ENCODE data around the gene UNC5CL. TPM values are rescaled to one million over a fixed set of nuclear protein-coding genes. Genes with fewer than 3 reads are reported as not detected.

UNC5CL gene
- total RNA-seq, result 1 to 10 TPM; 1.6 to 2.3 TPM

GRCh38 chr6:41039060-41039998 lies at the start of gene UNC5CL:
UNC5CL (minus strand) TSS chr6:41039221; CDS start chr6:41035074, 4,147 bp downstream.
- ChIA-PET CTCF (interaction anchor here (0.7 to 5.6 kb wide), 13 partner anchors 10 to 267 kb away, joined by 3 to 68 read pairs (median 4); partner anchors contain the start of genes APOBEC2, NFYA and OARD1), POLR2A (interaction anchor here (0.9 to 1.8 kb wide), 4 partner anchors 8 to 32 kb away, joined by 3 to 5 read pairs (median 4); no protein-coding TSS in a partner anchor)
- Mint-ChIP-seq H3K36me3 (ENCODE audit: low read depth) (no peaks in the 10 kb centered on the region), H3K4me1 (peaks cover 7% of the 10 kb centered on the region), H3K27ac (no peak within 1 kb of the TSS), H3K27me3 (no peaks in the 10 kb centered on the region), H3K9me3 (no peaks in the 10 kb centered on the region), H3K4me3 (no peak within 1 kb of the TSS)
- peak; percentile 67 for DNase-seq

GRCh38 chr6:41088451-41088850 lies 49.4 kb upstream of the UNC5CL start:
- Mint-ChIP-seq H3K27me3 (no peaks in the 10 kb centered on the region), H3K4me1 (peaks cover 6% of the 10 kb centered on the region), H3K9me3 (no peaks in the 10 kb centered on the region), H3K4me3 (no peak overlapping the region), H3K27ac (no peak overlapping the region), H3K36me3 (ENCODE audit: low read depth) (peaks cover 81% of the 10 kb centered on the region)
- no peak for DNase-seq
- CTCF ChIA-PET, result interaction anchor here (0.7 to 1.3 kb wide), 2 partner anchors 13 to 30 kb away, joined by 3 read pairs; no protein-coding TSS in a partner anchor
- POLR2A ChIA-PET, result interaction anchor here (0.6 kb wide), 1 partner anchor 104 kb away, joined by 3 read pairs; no protein-coding TSS in a partner anchor

- Mint-ChIP-seq H3K27me3 (no peaks in the 10 kb centered on the region), H3K27ac (no peak overlapping the region), H3K9me3 (no peaks in the 10 kb centered on the region), H3K4me1 (peaks cover 33% of the 10 kb centered on the region), H3K4me3 (no peak overlapping the region), H3K36me3 (ENCODE audit: low read depth) (peaks cover 85% of the 10 kb centered on the region)
- no peak for DNase-seq
- ChIA-PET POLR2A (interaction anchor here (0.7 kb wide), 1 partner anchor 250 kb away, joined by 3 read pairs; no protein-coding TSS in a partner anchor), CTCF (interaction anchor here (2.0 kb wide), 1 partner anchor 13 kb away, joined by 5 read pairs; the partner anchor contains the start of genes NFYA and OARD1)
These were observed 46.2 kb upstream of the UNC5CL start for GRCh38 chr6:41085182-41085581.

- ChIA-PET CTCF (interaction anchor here (0.9 to 2.0 kb wide), 2 partner anchors 11 to 13 kb away, joined by 3 to 5 read pairs; partner anchors contain the start of genes NFYA and OARD1), POLR2A (interaction anchor here (1.0 kb wide), 1 partner anchor 8 kb away, joined by 3 read pairs; no protein-coding TSS in a partner anchor)
- Mint-ChIP-seq H3K27me3 (no peaks in the 10 kb centered on the region), H3K4me3 (no peak overlapping the region), H3K4me1 (peaks cover 49% of the 10 kb centered on the region), H3K27ac (no peak overlapping the region), H3K9me3 (no peaks in the 10 kb centered on the region), H3K36me3 (ENCODE audit: low read depth) (peaks cover 85% of the 10 kb centered on the region)
- no peak for DNase-seq
These were observed 44.1 kb upstream of the UNC5CL start for GRCh38 chr6:41083072-41083471.

- no peaks in the 10 kb centered on the region for H3K27me3 Mint-ChIP-seq
- peak; percentile 48 for DNase-seq
- H3K4me3 Mint-ChIP-seq, result peak overlapping the region; percentile 75
- CTCF ChIA-PET, result interaction anchor here (1.1 to 1.6 kb wide), 4 partner anchors 11 to 226 kb away, joined by 3 to 7 read pairs (median 5); no protein-coding TSS in a partner anchor
- H3K4me1 Mint-ChIP-seq, result peaks cover 60% of the 10 kb centered on the region
- H3K27ac Mint-ChIP-seq, result peak overlapping the region; percentile 82
- POLR2A ChIA-PET, result interaction anchor here (0.6 to 1.2 kb wide), 2 partner anchors 9 to 44 kb away, joined by 3 read pairs; no protein-coding TSS in a partner anchor
- no peaks in the 10 kb centered on the region for H3K9me3 Mint-ChIP-seq
- H3K36me3 Mint-ChIP-seq (ENCODE audit: low read depth), result peaks cover 69% of the 10 kb centered on the region
These were observed 41.6 kb upstream of the UNC5CL start for GRCh38 chr6:41080621-41081020.

GRCh38 chr6:41079080-41079479 lies 40.1 kb upstream of the UNC5CL start:
- Mint-ChIP-seq H3K4me3 (no peak overlapping the region), H3K4me1 (peaks cover 76% of the 10 kb centered on the region), H3K36me3 (ENCODE audit: low read depth) (peaks cover 62% of the 10 kb centered on the region), H3K27me3 (no peaks in the 10 kb centered on the region), H3K9me3 (no peaks in the 10 kb centered on the region), H3K27ac (no peak overlapping the region)
- POLR2A ChIA-PET, result no interaction called here
- CTCF ChIA-PET, result no interaction called here
- DNase-seq, result no peak

- Mint-ChIP-seq H3K9me3 (no peaks in the 10 kb centered on the region), H3K27me3 (no peaks in the 10 kb centered on the region), H3K4me1 (peaks cover 73% of the 10 kb centered on the region), H3K4me3 (no peak overlapping the region), H3K27ac (no peak overlapping the region), H3K36me3 (ENCODE audit: low read depth) (peaks cover 52% of the 10 kb centered on the region)
- POLR2A ChIA-PET, result no interaction called here
- CTCF ChIA-PET, result no interaction called here
- DNase-seq, result no peak
These were observed 39.1 kb upstream of the UNC5CL start for GRCh38 chr6:41078101-41078500.

GRCh38 chr6:41077536-41077935 lies 38.5 kb upstream of the UNC5CL start:
- no peak for DNase-seq
- H3K4me3 Mint-ChIP-seq, result no peak overlapping the region
- peaks cover 67% of the 10 kb centered on the region for H3K4me1 Mint-ChIP-seq
- ChIA-PET CTCF (interaction anchor here (1.5 kb wide), 1 partner anchor 14 kb away, joined by 4 read pairs; no protein-coding TSS in a partner anchor), POLR2A (no interaction called here)
- H3K27me3 Mint-ChIP-seq, result no peaks in the 10 kb centered on the region
- no peak overlapping the region for H3K27ac Mint-ChIP-seq
- H3K9me3 Mint-ChIP-seq, result no peaks in the 10 kb centered on the region
- H3K36me3 Mint-ChIP-seq (ENCODE audit: low read depth), result peaks cover 46% of the 10 kb centered on the region

- no peak for DNase-seq
- peaks cover 40% of the 10 kb centered on the region for H3K36me3 Mint-ChIP-seq (ENCODE audit: low read depth)
- POLR2A ChIA-PET, result interaction anchor here (0.9 kb wide), 1 partner anchor 48 kb away, joined by 5 read pairs; no protein-coding TSS in a partner anchor
- CTCF ChIA-PET, result interaction anchor here (0.6 to 2.3 kb wide), 7 partner anchors 12 to 106 kb away, joined by 3 to 14 read pairs (median 4); no protein-coding TSS in a partner anchor
- H3K27me3 Mint-ChIP-seq, result no peaks in the 10 kb centered on the region
- H3K27ac Mint-ChIP-seq, result peak overlapping the region; percentile 42
- peak overlapping the region; percentile 81 for H3K4me3 Mint-ChIP-seq
- H3K4me1 Mint-ChIP-seq, result peaks cover 61% of the 10 kb centered on the region
- no peaks in the 10 kb centered on the region for H3K9me3 Mint-ChIP-seq
These were observed 36.9 kb upstream of the UNC5CL start for GRCh38 chr6:41075651-41076626.

GRCh38 chr6:41074692-41075436 lies 35.8 kb upstream of the UNC5CL start:
- ChIA-PET CTCF (interaction anchor here (0.7 to 2.3 kb wide), 4 partner anchors 13 to 107 kb away, joined by 3 to 14 read pairs (median 4); no protein-coding TSS in a partner anchor), POLR2A (interaction anchor here (0.6 to 1.6 kb wide), 7 partner anchors 8 to 975 kb away, joined by 3 to 7 read pairs (median 4); partner anchors contain the start of genes TAF8 and TREML2)
- DNase-seq, result no peak
- Mint-ChIP-seq H3K27ac (peak overlapping the region; percentile 88), H3K27me3 (no peaks in the 10 kb centered on the region), H3K4me3 (peak overlapping the region; percentile 81), H3K4me1 (peaks cover 61% of the 10 kb centered on the region), H3K9me3 (no peaks in the 10 kb centered on the region), H3K36me3 (ENCODE audit: low read depth) (peaks cover 39% of the 10 kb centered on the region)

GRCh38 chr6:41073968-41074691 lies 35.1 kb upstream of the UNC5CL start:
- H3K27ac Mint-ChIP-seq, result peak overlapping the region; percentile 88
- ChIA-PET POLR2A (interaction anchor here (0.6 to 1.6 kb wide), 5 partner anchors 20 to 976 kb away, joined by 3 to 7 read pairs (median 4); partner anchors contain the start of genes TAF8 and TREML2), CTCF (interaction anchor here (2.3 kb wide), 1 partner anchor 30 kb away, joined by 4 read pairs; no protein-coding TSS in a partner anchor)
- peaks cover 62% of the 10 kb centered on the region for H3K4me1 Mint-ChIP-seq
- no peaks in the 10 kb centered on the region for H3K27me3 Mint-ChIP-seq
- peaks cover 39% of the 10 kb centered on the region for H3K36me3 Mint-ChIP-seq (ENCODE audit: low read depth)
- peak overlapping the region; percentile 81 for H3K4me3 Mint-ChIP-seq
- no peak for DNase-seq
- H3K9me3 Mint-ChIP-seq, result no peaks in the 10 kb centered on the region

Measured in activated CD4-positive, alpha-beta memory T cell treated with anti-CD3 and anti-CD28 coated beads, Interleukin-2, amount 10 ng/mL, durations not matched to agents 7 days and 5 days (primary cell).